ENCODE results near the gene SMYD1.
A peak's percentile ranks its signal among the peaks of the same experiment; 100 is the strongest.
"Not testable (repeated sequence)": the region's sequence is repeated elsewhere in the genome, so short reads cannot be mapped to it uniquely, and the experiment has no call there.

SMYD1 gene

DNA sequence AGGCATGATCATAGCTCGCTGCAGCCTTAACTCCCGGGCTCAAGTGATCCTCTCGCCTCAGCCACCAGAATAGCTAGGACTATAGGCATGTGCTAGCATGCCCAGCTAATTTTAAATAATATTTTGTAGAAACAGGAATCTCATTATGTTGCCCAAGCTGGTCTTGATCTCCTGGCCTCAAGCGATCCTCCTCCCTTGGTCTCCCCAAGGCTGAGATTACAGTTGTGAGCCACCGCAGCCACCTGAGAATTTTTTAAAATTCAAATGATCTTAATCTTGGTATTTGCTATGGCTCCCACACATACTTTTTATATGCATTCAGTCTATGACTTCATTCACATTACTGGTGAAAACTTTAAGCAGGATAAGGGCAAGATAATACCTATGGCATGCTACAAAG, 25.1 kb upstream of the SMYD1 start:
- in situ Hi-C loops (cut with HindIII; ENCODE audit: low pct_unique_long_range_greater_than_20kb, low sequenced_read_pairs) = no loop called here
- TF ChIP-seq JUND (IDR thresholded peaks at IDR 0.05; ENCODE audit: low read depth) = no peak
- no peak for DNase-seq (ENCODE audit: low read depth in 1 of 2, low spot score in 1 of 2)

- in situ Hi-C loops (cut with HindIII; ENCODE audit: low pct_unique_long_range_greater_than_20kb, low sequenced_read_pairs); DNase-seq (ENCODE audit: low read depth in 1 of 2, low spot score in 1 of 2): not testable (repeated sequence)
Measured at GRCh38 chr2:88045561-88045960, 22.1 kb upstream of the SMYD1 start.

- no peak for TF ChIP-seq JUND (IDR thresholded peaks at IDR 0.05; ENCODE audit: low read depth)
- in situ Hi-C loops (cut with HindIII; ENCODE audit: low pct_unique_long_range_greater_than_20kb, low sequenced_read_pairs) = no loop called here
- no peak for DNase-seq (ENCODE audit: low read depth in 1 of 2, low spot score in 1 of 2)
Measured at GRCh38 chr2:88048541-88048940, 19.1 kb upstream of the SMYD1 start.

- no peak for DNase-seq (ENCODE audit: low read depth in 1 of 2, low spot score in 1 of 2)
- in situ Hi-C loops (cut with HindIII; ENCODE audit: low pct_unique_long_range_greater_than_20kb, low sequenced_read_pairs) = no loop called here
- no peak for TF ChIP-seq JUND (IDR thresholded peaks at IDR 0.05; ENCODE audit: low read depth)
Measured at GRCh38 chr2:88049622-88050021, 18.0 kb upstream of the SMYD1 start.

DNA sequence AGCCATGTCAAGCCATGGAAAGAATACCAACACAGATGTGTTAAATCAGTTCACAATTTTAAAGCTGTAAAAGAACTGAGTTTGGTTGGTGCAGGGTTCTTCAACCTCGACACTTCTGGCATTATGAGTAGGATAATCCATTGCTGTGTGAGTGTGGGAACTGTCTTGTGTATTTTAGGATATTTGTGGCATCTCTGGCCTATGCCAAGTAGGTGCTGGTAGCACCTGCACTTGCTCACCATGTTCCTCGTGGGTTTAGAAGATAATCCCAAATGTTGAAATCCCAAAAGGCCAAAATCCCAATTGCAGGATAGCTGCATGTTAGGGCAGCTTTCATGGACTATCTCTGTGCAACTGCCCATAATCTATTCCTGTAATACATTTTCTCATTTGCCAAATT, 15.8 kb upstream of the SMYD1 start:
- in situ Hi-C loops (cut with HindIII; ENCODE audit: low pct_unique_long_range_greater_than_20kb, low sequenced_read_pairs) = no loop called here
- TF ChIP-seq JUND (IDR thresholded peaks at IDR 0.05; ENCODE audit: low read depth) = no peak
- no peak for DNase-seq (ENCODE audit: low read depth in 1 of 2, low spot score in 1 of 2)

DNA sequence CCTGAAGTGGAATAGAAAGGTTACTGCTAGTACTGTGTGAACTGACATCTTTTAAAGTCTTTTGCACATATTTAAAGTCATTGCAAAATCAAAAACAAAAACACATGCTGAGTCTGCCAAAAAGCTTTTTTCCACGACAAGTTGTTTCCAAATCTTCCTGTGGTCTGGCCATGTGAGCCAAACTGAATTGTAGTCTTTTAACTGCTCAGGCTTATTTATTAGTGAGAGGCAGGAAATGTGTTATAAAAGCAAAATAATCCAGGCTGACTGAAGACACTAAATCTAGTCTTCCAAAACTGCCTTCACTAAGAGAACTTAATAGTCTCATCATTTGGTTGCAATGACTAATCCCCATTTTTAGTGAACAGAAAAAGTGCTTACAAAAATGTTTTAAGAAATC, 14.3 kb upstream of the SMYD1 start:
- no peak for TF ChIP-seq JUND (IDR thresholded peaks at IDR 0.05; ENCODE audit: low read depth)
- in situ Hi-C loops (cut with HindIII; ENCODE audit: low pct_unique_long_range_greater_than_20kb, low sequenced_read_pairs) = no loop called here
- DNase-seq (ENCODE audit: low read depth in 1 of 2, low spot score in 1 of 2) = no peak

- in situ Hi-C loops (cut with HindIII; ENCODE audit: low pct_unique_long_range_greater_than_20kb, low sequenced_read_pairs) = no loop called here
- no peak for TF ChIP-seq JUND (IDR thresholded peaks at IDR 0.05; ENCODE audit: low read depth)
- DNase-seq (ENCODE audit: low read depth in 1 of 2, low spot score in 1 of 2) = no peak
Measured at GRCh38 chr2:88053934-88054781, 13.5 kb upstream of the SMYD1 start.

- DNase-seq (ENCODE audit: low read depth in 1 of 2, low spot score in 1 of 2) = peak; percentile 7 to 17
- TF ChIP-seq JUND (IDR thresholded peaks at IDR 0.05; ENCODE audit: low read depth) = no peak
- in situ Hi-C loops (cut with HindIII; ENCODE audit: low pct_unique_long_range_greater_than_20kb, low sequenced_read_pairs) = no loop called here
Measured at GRCh38 chr2:88054782-88055370, 12.7 kb upstream of the SMYD1 start.

DNA sequence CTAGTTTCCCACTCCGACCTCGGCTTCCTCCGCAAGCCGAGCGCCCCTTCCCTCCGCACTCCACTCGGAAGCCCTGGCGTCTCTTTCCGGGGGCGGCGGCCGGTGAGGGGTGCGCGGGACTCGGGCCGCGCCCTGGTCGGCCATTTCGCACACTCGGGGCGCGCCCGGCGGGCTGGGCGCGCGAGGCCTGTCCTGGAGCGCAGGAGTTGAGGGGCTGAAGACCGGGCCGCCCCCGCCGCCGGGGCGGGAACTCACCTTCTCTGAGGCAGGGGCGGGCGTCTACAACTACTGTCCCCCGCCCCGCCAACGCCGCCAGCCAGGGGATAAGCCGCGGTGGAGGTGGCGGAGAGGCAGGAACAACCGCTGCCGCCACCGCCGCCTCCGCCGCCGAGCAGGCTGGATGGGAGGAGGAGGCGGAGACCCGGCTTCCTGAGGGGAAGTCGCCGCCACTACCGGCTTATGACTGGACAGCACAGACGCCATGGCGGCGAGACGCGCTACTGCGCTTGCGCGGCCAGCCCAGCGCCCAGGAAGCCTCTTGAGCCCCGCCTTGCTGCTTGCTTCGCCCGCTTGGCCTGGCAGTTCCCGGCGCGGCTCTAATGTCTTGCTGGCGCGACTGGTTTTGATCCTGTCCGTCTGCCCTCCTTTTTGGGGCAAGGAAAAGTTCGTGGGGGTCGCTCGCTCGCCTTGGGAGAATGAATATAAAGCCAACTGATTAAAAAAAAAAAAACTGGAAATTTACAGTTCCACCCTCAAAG, 12.1 kb upstream of the SMYD1 start, which contains the start of gene KRCC1:
Gene KRCC1, minus strand, starts transcription at position 413 of the 758 bp plus-strand sequence. CDS start 27,220 bp downstream, outside the sequence.
- in situ Hi-C loops (cut with HindIII; ENCODE audit: low pct_unique_long_range_greater_than_20kb, low sequenced_read_pairs) = no loop called here
- TF ChIP-seq JUND (IDR thresholded peaks at IDR 0.05; ENCODE audit: low read depth) = no peak
- DNase-seq (ENCODE audit: low read depth in 1 of 2, low spot score in 1 of 2) = peak; percentile 86 to 94

- in situ Hi-C loops (cut with HindIII; ENCODE audit: low pct_unique_long_range_greater_than_20kb, low sequenced_read_pairs) = no loop called here
- DNase-seq (ENCODE audit: low read depth in 1 of 2, low spot score in 1 of 2) = no peak
- TF ChIP-seq JUND (IDR thresholded peaks at IDR 0.05; ENCODE audit: low read depth) = no peak
Measured at GRCh38 chr2:88057437-88057844, 10.2 kb upstream of the SMYD1 start.

- TF ChIP-seq JUND (IDR thresholded peaks at IDR 0.05; ENCODE audit: low read depth) = no peak
- in situ Hi-C loops (cut with HindIII; ENCODE audit: low pct_unique_long_range_greater_than_20kb, low sequenced_read_pairs) = no loop called here
- no peak for DNase-seq (ENCODE audit: low read depth in 1 of 2, low spot score in 1 of 2)
Measured at GRCh38 chr2:88058191-88058590, 9.4 kb upstream of the SMYD1 start.

DNA sequence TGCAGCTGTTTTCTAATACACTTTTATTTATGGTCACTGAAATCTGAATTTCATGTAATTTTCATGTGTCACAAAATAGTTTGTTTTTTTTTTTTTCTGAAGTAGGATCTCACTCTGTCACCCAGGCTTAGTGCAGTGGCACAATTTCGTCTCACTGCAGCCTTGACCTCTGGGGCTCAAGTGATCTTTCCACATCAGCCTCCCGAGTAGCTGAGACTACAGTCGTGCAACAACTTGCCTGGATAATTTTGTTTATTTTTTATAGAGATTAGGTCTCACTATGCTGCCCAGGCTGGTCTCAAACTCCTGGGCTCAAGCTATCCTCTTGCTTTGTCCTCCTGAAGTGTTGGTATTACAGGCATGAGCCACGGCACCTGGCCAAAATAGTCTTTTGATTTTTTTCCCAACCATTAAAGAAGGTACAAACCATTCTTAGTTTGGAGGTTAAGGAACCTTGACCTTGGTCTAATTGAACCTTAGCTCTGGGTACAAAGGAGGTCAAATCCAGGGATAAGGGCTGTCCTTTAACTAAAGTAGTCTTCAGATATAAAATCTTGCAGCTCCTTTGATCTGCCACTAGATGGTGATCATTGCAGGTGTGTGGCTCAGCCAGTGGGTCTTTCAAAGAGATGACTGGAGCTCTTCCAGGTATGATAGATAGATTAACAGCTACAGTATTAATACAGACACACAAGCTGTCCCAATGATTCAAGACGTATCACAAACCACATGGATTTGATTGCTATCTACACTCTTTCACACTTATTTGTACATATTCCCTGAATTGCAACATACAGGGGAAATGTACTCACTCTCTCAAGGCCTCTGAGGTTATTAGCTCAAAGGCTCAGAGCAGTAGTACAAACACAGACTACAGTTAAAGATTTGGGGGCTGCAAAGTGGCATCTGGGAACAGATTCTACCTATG, 7.4 kb upstream of the SMYD1 start:
- DNase-seq (ENCODE audit: low read depth in 1 of 2, low spot score in 1 of 2) = peak; percentile 51 to 56
- in situ Hi-C loops (cut with HindIII; ENCODE audit: low pct_unique_long_range_greater_than_20kb, low sequenced_read_pairs) = no loop called here
- TF ChIP-seq JUND (IDR thresholded peaks at IDR 0.05; ENCODE audit: low read depth) = no peak
